Measurements from ENCODE around the gene ZNF784. TPM values are rescaled to one million over a fixed set of nuclear protein-coding genes. Genes with fewer than 3 reads are reported as not detected.

The ZNF784 gene
- total and polyA plus RNA-seq, 9 of the 15 experiments (the other 6 are each of a cell fraction or from before 2014, with no cell fraction given): 0.14 to 6.1 (median 2.1) TPM

GRCh38 chr19:55653651-55654322 is 29.4 kb upstream of the ZNF784 start (continued):
- TF ChIP-seq HMBOX1 (IDR thresholded peaks at IDR 0.05) (no peak), TSC22D4 (tag; IDR thresholded peaks at IDR 0.05) (no peak), PCBP1 (IDR thresholded peaks at IDR 0.05; ENCODE audit: low read depth, low read length, poor library complexity, severe bottlenecking) (no peak), USF2 (CRISPR knock-in tag; IDR thresholded peaks at IDR 0.05) (no peak), TARDBP (IDR thresholded peaks at IDR 0.05) (no peak), KDM5B (IDR thresholded peaks at IDR 0.05; ENCODE audit: insufficient replicate concordance, low read depth, low read length) (peak; percentile 15), TRIM28 (IDR thresholded peaks at IDR 0.05) (no peak; the same call in 1 of the 2 replicates), TGIF2 (CRISPR knock-in tag; IDR thresholded peaks at IDR 0.05) (no peak), ZNF695 (CRISPR knock-in tag; IDR thresholded peaks at IDR 0.05) (no peak), ZBTB7A (IDR thresholded peaks at IDR 0.05; ENCODE audit: borderline replicate concordance, control insufficient read depth, low read depth, low read length) (no peak; the same call in 1 of the 2 replicates), NR2F6 (CRISPR knock-in tag; IDR thresholded peaks at IDR 0.05) (no peak), SMARCA4 (IDR thresholded peaks at IDR 0.05) (no peak; the same call in 1 of the 2 replicates), ZC3H4 (CRISPR knock-in tag; IDR thresholded peaks at IDR 0.05; ENCODE audit: borderline replicate concordance) (no peak), ILK (tag; IDR thresholded peaks at IDR 0.05; ENCODE audit: borderline replicate concordance, low read depth) (no peak), ETV1 (tag; conservative IDR thresholded peaks at IDR 0.05; ENCODE audit: low read depth) (peak; percentile 98), CTCFL (IDR thresholded peaks at IDR 0.05; ENCODE audit: borderline replicate concordance, insufficient read depth, low read depth, low read length, poor library complexity, severe bottlenecking) (peak; percentile 100), POLR2AphosphoS5 (IDR thresholded peaks at IDR 0.05; ENCODE audit: control insufficient read depth, insufficient read depth, low read depth, low read length) (peak; percentile 38), NEUROD1 (IDR thresholded peaks at IDR 0.05; ENCODE audit: borderline replicate concordance, low read depth, low read length, partially characterized antibody) (peak; percentile 76), E2F3 (CRISPR knock-in tag; IDR thresholded peaks at IDR 0.05) (no peak), ZNF140 (CRISPR knock-in tag; IDR thresholded peaks at IDR 0.05) (no peak), GATAD2A (IDR thresholded peaks at IDR 0.05) (peak; percentile 88), KHSRP (IDR thresholded peaks at IDR 0.05) (no peak), YY1 (IDR thresholded peaks at IDR 0.05; ENCODE audit: borderline replicate concordance in 1 of 3, control insufficient read depth in 1 of 3, extremely low read depth in 1 of 3, insufficient read depth in 3 of 3, insufficient read length in 1 of 3, insufficient replicate concordance in 2 of 3, low read depth in 1 of 3, low read length in 2 of 3) (peak in 2 of 3 experiments; percentile 48 to 49), POU5F1 (IDR thresholded peaks at IDR 0.05; ENCODE audit: borderline replicate concordance, low read depth, low read length, partially characterized antibody) (no peak), PML (IDR thresholded peaks at IDR 0.05; ENCODE audit: low read length) (peak; percentile 48; the same call in 1 of the 2 replicates)

All from K562 (cell line).